Mesothelial cell of epicardium (in vitro differentiated cells): Measurements from ENCODE around the gene OR3A3. TPM values are rescaled to one million over a fixed set of nuclear protein-coding genes. Genes with fewer than 3 reads are reported as not detected.

Experiments
- DNase-seq, 2 experiments: peaks; one replicate each; pipeline ENCODE4 v3.0.0; 2021; ENCODE audit warnings: low spot score in 2 of 2; ENCODE audit not compliant: unreplicated experiment in 2 of 2
- H3K27ac Mint-ChIP-seq: 2 replicates; pipeline ENCODE4 v1.8.0; 2021; ENCODE audit warnings: mixed read lengths
- H3K27me3 Mint-ChIP-seq: 2 replicates; pipeline ENCODE4 v1.8.0; 2021; ENCODE audit warnings: low read depth, mixed read lengths
- H3K36me3 Mint-ChIP-seq: 2 replicates; pipeline ENCODE4 v1.8.0; 2021; ENCODE audit warnings: mixed read lengths
- H3K4me1 Mint-ChIP-seq: 2 replicates; pipeline ENCODE4 v1.8.0; 2021; ENCODE audit warnings: mixed read lengths
- H3K4me3 Mint-ChIP-seq: 2 replicates; pipeline ENCODE4 v1.8.0; 2021; ENCODE audit warnings: mild to moderate bottlenecking, moderate library complexity, mixed read lengths
- H3K9me3 Mint-ChIP-seq: 2 replicates; pipeline ENCODE4 v1.8.0; 2021; ENCODE audit warnings: mixed read lengths
- total RNA-seq: library from RNA; stranded (reverse); gene quantifications from 3 replicates; pipeline ENCODE4 v1.2.1, GENCODE V29; 2021
- TF ChIP-seq, protein P1 (sequence below): fragments of 200-600 bp; sonication (generic); IDR thresholded peaks from one replicate; pipeline ENCODE4 v1.5.0; 2021; ENCODE audit warnings: antibody characterized with exemption; ENCODE audit not compliant: unreplicated experiment

Gene OR3A3
- total RNA-seq, 1 donor from 2014 or later = not detected

DNA sequence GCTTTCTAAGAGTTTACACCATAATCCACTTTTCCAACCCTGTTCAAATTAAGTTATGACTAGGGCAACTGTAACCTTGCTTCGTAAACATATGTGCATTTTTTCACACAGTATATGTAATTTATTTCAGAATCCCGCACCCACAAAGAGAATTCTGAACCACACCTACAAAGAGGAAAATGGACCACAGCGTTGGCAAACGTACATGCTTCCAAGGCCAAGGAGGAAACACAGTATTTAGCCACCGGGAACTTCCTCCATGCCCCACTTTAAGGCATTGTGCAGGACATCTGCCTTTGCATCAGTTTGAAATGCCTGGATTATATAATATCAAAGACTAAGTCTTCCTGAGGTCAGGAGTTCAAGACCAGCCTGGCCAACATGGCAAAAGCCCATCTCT is 58.4 kb downstream of the OR3A3 start:
- H3K27ac Mint-ChIP-seq = no peak overlapping the region
- no peak for DNase-seq
- H3K36me3 Mint-ChIP-seq = no peaks in the 10 kb centered on the region
- H3K27me3 Mint-ChIP-seq = no peaks in the 10 kb centered on the region
- TF ChIP-seq, protein P1, sequence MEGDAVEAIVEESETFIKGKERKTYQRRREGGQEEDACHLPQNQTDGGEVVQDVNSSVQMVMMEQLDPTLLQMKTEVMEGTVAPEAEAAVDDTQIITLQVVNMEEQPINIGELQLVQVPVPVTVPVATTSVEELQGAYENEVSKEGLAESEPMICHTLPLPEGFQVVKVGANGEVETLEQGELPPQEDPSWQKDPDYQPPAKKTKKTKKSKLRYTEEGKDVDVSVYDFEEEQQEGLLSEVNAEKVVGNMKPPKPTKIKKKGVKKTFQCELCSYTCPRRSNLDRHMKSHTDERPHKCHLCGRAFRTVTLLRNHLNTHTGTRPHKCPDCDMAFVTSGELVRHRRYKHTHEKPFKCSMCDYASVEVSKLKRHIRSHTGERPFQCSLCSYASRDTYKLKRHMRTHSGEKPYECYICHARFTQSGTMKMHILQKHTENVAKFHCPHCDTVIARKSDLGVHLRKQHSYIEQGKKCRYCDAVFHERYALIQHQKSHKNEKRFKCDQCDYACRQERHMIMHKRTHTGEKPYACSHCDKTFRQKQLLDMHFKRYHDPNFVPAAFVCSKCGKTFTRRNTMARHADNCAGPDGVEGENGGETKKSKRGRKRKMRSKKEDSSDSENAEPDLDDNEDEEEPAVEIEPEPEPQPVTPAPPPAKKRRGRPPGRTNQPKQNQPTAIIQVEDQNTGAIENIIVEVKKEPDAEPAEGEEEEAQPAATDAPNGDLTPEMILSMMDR = no peak
- H3K9me3 Mint-ChIP-seq = no peaks in the 10 kb centered on the region
- H3K4me1 Mint-ChIP-seq = peaks cover 1% of the 10 kb centered on the region
- no peak overlapping the region for H3K4me3 Mint-ChIP-seq

DNA sequence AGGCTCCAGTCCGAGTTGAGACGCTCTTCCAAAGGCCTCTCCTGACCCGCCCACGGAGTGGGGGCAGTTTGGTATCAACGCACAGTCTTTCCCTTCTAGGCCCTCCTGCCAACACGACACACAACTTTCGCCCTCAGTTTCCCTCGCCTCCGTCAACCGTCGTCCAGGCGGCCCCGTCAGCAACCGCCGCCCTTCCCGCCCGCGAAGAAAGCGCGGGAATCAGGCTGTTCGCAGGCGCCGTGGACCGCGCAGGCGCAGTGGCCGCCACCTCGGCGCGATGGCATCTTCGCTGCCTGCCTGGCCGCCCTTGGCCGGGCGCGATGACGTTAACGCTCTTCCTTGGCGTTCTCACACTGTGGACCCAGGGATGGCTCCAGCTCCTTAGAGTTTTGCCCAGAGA is 60.4 kb downstream of the OR3A3 start, which contains the start of gene SPATA22:
Gene SPATA22 (minus strand): TSS at position 221 of the 400 bp plus-strand sequence. CDS start 2,494 bp downstream, outside the sequence.
- H3K27ac Mint-ChIP-seq = no peak within 1 kb of the TSS
- no peaks in the 10 kb centered on the region for H3K27me3 Mint-ChIP-seq
- no peaks in the 10 kb centered on the region for H3K36me3 Mint-ChIP-seq
- no peak within 1 kb of the TSS for H3K4me3 Mint-ChIP-seq
- H3K9me3 Mint-ChIP-seq = no peaks in the 10 kb centered on the region
- TF ChIP-seq, protein P1 = no peak
- no peak for DNase-seq
- H3K4me1 Mint-ChIP-seq = peaks cover 8% of the 10 kb centered on the region

DNA sequence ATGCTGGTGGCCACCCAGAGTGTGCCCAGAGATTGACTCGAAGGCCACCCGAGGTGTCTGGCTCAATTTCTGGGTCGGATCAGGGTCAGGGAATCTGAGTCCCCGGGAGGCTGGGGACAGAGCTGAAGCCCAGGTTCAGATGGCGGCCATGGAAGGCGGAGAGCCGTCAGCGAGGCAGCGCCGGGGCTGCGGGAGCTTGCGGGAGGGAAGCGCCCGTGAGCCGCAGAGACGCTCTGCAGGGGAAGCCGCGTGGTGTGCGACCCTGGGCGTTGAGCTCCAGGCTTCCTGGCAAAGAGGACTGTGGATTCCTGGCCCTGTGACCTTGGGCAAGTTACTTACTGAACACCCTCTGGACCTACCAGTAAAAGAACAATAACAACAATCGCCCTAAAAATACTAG is 61.0 kb downstream of the OR3A3 start:
- H3K4me1 Mint-ChIP-seq = peaks cover 8% of the 10 kb centered on the region
- H3K9me3 Mint-ChIP-seq = no peaks in the 10 kb centered on the region
- H3K4me3 Mint-ChIP-seq = no peak overlapping the region
- H3K27ac Mint-ChIP-seq = no peak overlapping the region
- DNase-seq = no peak
- TF ChIP-seq, protein P1 = no peak
- no peaks in the 10 kb centered on the region for H3K27me3 Mint-ChIP-seq
- no peaks in the 10 kb centered on the region for H3K36me3 Mint-ChIP-seq

Other genes starting within 250 kb of the OR3A3 start
- gene OR1A2, start 213.9 kb upstream of the OR3A3 start, total RNA-seq = not detected in 3 replicates
- gene OR1A1, start 203.7 kb upstream of the OR3A3 start, total RNA-seq = not detected in 3 replicates
- not detected in 3 replicates for gene OR3A1, start 113.0 kb upstream of the OR3A3 start, total RNA-seq
- gene OR3A2, start 25.1 kb upstream of the OR3A3 start, total RNA-seq = not detected in 3 replicates
- gene OR1E1, start 13.0 kb upstream of the OR3A3 start, total RNA-seq = not detected in 3 replicates
- gene OR1E2, start 22.5 kb downstream of the OR3A3 start, total RNA-seq = not detected in 3 replicates
- not detected in 3 replicates for gene SPATA22, start 60.4 kb downstream of the OR3A3 start, total RNA-seq
- gene ASPA, start 64.6 kb downstream of the OR3A3 start, total RNA-seq = 0.07 to 0.16 TPM in 2 of 3 replicates, not detected in the other
- gene TRPV3, start 146.4 kb downstream of the OR3A3 start, total RNA-seq = 3.4 to 4.0 TPM (median 3.6 TPM) in 3 replicates
- 9.5 to 14.2 TPM (median 11.6 TPM) in 3 replicates for gene TRPV1, start 198.0 kb downstream of the OR3A3 start, total RNA-seq
- 17.6 to 19.3 TPM (median 18.9 TPM) in 3 replicates for gene SHPK, start 224.9 kb downstream of the OR3A3 start, total RNA-seq
- 11.1 to 13.4 TPM (median 12.0 TPM) in 3 replicates for gene CTNS, start 225.4 kb downstream of the OR3A3 start, total RNA-seq